ENCODE data around the gene SAMD4A.

- TF ChIP-seq EZH2 (IDR thresholded peaks at IDR 0.05; ENCODE audit: insufficient read depth, poor library complexity, severe bottlenecking): no peak
- no peak for TF ChIP-seq EZH2phosphoT487 (IDR thresholded peaks at IDR 0.05; ENCODE audit: insufficient read depth, low read depth)
These were observed 56.5 kb downstream of the SAMD4A start for GRCh38 chr14:54623279-54624004.
